Ovary (tissue), 9 donors: ENCODE measurements around the gene OAS3. TPM values are rescaled to one million over a fixed set of nuclear protein-coding genes. Genes with fewer than 3 reads are reported as not detected.

ENCODE experiments used
- DNase-seq, 5 donors: peaks; one replicate each; pipeline ENCODE4 v3.0.0-alpha.2; 2019 to 2020
- H3K27ac ChIP-seq, 2 donors: fragments of 200-600 bp; one replicate each; pipeline versions ENCODE4 v1.5.1 to v1.8.0; 2019 to 2022
- H3K27me3 ChIP-seq: fragments of 200-600 bp; one replicate; pipeline ENCODE4 v1.8.0; 2022
- H3K36me3 ChIP-seq: fragments of 200-600 bp; sonication (generic); one replicate; pipeline ENCODE4 v1.5.1; 2019
- H3K4me1 ChIP-seq: one replicate; pipeline ENCODE4 v1.8.1; 2013; ENCODE audit warnings: mild to moderate bottlenecking, moderate library complexity; ENCODE audit not compliant: insufficient read depth
- H3K4me3 ChIP-seq: fragments of 200-600 bp; sonication (generic); one replicate; pipeline ENCODE4 v1.5.1; 2017
- H3K9me3 ChIP-seq, 2 donors: fragments of 200-600 bp in 1 of 2; sonication (generic) in 1 of 2; one replicate each; pipeline versions ENCODE4 v1.5.1 to v1.8.1; 2013 to 2019; ENCODE audit warnings: mild to moderate bottlenecking in 1 of 2, moderate library complexity in 1 of 2
- EP300 ChIP-seq: sonication (generic); formaldehyde crosslinking; IDR thresholded peaks from one replicate; pipeline ENCODE4 v1.6.1; 2017; ENCODE audit warnings: antibody characterized with exemption
- POLR2A ChIP-seq: fragments of 450-650 bp; IDR thresholded peaks from one replicate; pipeline ENCODE4 v1.6.1; 2017; ENCODE audit warnings: antibody characterized with exemption, mild to moderate bottlenecking, moderate library complexity
- WGBS, 3 donors: extraction: QIAGEN DNeasy Blood & Tissue Kit in 1 of 3; methylation state at CpG; one replicate each; pipeline versions ENCODE4 v1.1.5 to v1.1.7; 2013 to 2017; 5-methylcytosine and 5-hydroxymethylcytosine counted together
- intact Hi-C, 4 donors: fragments of 100-400 bp; cut with DNase I; formaldehyde crosslinking; loops; one replicate each; pipeline versions ENCODE4 v1.11.0 to v1.15.1; 2022 to 2023
- polyA plus RNA-seq, 2 donors: library from polyadenylated mRNA; stranded (reverse); fragments of 200-250 nt in 1 of 2; fragments of 350-450 nt in 1 of 2; fragmentation: Illumina TruSeq in 1 of 2; extraction: RNeasy Lipid Tissue Mini Kit (QIAGEN cat#74804) in 1 of 2; gene quantifications; one replicate each; pipeline ENCODE4 v1.2.3, GENCODE V29; 2013 to 2014
- total RNA-seq, 7 donors: library from RNA; depleted of rRNA in 2 of 7; stranded (reverse); fragments of >200 nt in 2 of 7; fragmentation: NEBNext Ultra II Directional in 3 of 7; extraction: Animal tissue kit (Norgen Biotek cat#: 25700) in 3 of 7; gene quantifications; one replicate each; pipeline versions ENCODE4 v1.1.0 to v1.2.4, GENCODE V29; 2016 to 2023
- TF ChIP-seq, protein P1 (sequence below), 3 donors: fragments of 450-650 bp in 2 of 3; fragments of 200-600 bp in 1 of 3; IDR thresholded peaks; one replicate each; pipeline versions ENCODE4 v1.5.1 to v1.8.0; 2016 to 2022; ENCODE audit warnings: antibody characterized with exemption in 3 of 3, mild to moderate bottlenecking in 1 of 3
- donor health status: DM: no; HTN: no; CAD: no; lungs with moderate emphysema.
- donor health status: DM: no; HTN: no; CAD: no.
- donor health status: Bipolar disorder and iron deficiency.
- donor health status: DM: yes; HTN: yes; CAD: no.
- donor health status: DM: no; HTN: no; CAD: no.
- donor health status: DM: yes; HTN: yes; CAD: no.

Gene OAS3
- total and polyA plus RNA-seq, 9 donors, result 2.3 to 26.2 (median 7.9) TPM

DNA sequence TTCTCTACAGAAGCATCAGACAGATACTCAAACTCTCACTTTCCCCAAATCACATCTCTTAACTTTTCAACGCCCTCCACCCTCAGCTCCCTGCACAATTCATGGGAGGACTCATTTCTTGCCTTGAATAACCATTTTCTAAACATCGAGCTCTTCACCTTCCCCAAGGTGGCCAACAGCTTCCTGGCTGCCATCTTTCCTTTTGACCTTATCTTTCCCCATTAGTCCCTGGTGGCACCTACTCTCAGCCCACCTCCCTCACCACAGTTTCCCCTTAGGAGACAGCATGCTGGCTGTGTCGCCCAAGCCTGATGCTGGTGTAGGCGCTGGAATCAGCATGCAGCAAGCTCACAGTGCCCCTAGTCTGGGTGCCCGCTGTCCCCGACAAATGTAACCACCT is 39.9 kb upstream of the OAS3 start:
- H3K27ac ChIP-seq, result no peak overlapping the region
- WGBS, 3 donors, result 88 to 90% (median 90%) methylated on average over 6 of the region's 6 CpGs
- no peaks in the 10 kb centered on the region for H3K9me3 ChIP-seq
- intact Hi-C loops, result loop anchor here in 1 of 4 donors (10.0 kb wide), 1 partner anchor 126 kb away; no protein-coding TSS in a partner anchor
- H3K36me3 ChIP-seq, result no peaks in the 10 kb centered on the region
- no peak for TF ChIP-seq POLR2A
- TF ChIP-seq, protein P1, sequence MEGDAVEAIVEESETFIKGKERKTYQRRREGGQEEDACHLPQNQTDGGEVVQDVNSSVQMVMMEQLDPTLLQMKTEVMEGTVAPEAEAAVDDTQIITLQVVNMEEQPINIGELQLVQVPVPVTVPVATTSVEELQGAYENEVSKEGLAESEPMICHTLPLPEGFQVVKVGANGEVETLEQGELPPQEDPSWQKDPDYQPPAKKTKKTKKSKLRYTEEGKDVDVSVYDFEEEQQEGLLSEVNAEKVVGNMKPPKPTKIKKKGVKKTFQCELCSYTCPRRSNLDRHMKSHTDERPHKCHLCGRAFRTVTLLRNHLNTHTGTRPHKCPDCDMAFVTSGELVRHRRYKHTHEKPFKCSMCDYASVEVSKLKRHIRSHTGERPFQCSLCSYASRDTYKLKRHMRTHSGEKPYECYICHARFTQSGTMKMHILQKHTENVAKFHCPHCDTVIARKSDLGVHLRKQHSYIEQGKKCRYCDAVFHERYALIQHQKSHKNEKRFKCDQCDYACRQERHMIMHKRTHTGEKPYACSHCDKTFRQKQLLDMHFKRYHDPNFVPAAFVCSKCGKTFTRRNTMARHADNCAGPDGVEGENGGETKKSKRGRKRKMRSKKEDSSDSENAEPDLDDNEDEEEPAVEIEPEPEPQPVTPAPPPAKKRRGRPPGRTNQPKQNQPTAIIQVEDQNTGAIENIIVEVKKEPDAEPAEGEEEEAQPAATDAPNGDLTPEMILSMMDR (IDR thresholded peaks at IDR 0.05), result no peak
- TF ChIP-seq EP300, result no peak
- H3K4me1 ChIP-seq, result no peaks in the 10 kb centered on the region
- no peak overlapping the region for H3K4me3 ChIP-seq
- DNase-seq, result no peak
- H3K27me3 ChIP-seq, result no peaks in the 10 kb centered on the region

DNA sequence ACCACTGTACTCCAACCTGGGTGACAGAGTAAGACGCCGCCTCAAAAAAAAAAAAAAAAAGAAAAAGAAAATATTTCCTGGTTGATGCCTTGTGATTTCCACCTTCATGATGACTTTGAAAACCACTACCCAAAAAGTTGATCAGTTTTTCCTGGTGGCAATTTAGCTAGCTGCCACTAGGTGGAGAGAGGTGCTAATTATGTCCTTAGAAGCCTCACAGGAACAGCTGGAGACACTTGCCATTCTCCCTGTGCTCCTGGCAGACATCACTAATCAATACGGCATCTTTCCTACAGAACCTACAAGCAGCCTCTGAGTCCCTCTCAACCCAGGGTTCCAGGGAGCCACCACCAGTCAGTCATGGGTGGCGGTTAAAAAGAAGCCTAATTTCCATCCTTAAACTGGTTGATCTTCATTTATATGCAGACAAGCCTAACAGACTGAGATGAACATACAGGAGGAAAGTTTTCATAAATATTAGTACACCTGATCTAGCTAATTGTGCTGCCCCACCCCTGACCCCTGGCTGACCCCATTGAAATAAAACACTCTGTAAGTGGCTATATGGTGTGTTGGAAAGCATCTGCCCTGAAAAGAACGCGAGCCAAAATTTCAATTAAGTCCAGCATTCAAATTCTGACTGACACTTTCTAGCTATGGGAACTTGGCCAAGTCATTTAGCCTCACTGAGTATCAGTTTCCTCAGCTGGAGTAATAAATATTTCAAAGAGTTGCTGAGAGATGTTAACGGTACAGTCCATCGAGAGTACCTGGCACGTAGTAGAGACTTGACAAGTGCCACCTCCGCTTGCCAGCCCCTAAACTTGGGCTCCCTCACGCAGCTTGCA is 37.8 kb upstream of the OAS3 start:
- TF ChIP-seq, protein P1 (IDR thresholded peaks at IDR 0.05), result peak in 1 of 3 donors; percentile 39
- no peak for TF ChIP-seq POLR2A
- H3K27ac ChIP-seq, result no peak overlapping the region
- no peak for DNase-seq
- H3K27me3 ChIP-seq, result no peaks in the 10 kb centered on the region
- no peaks in the 10 kb centered on the region for H3K9me3 ChIP-seq
- WGBS, 3 donors, result 85 to 86% (median 86%) methylated on average over 11 of the region's 11 CpGs
- H3K4me1 ChIP-seq, result peaks cover 2% of the 10 kb centered on the region
- no peaks in the 10 kb centered on the region for H3K36me3 ChIP-seq
- intact Hi-C loops, result no loop called here
- no peak overlapping the region for H3K4me3 ChIP-seq

DNA sequence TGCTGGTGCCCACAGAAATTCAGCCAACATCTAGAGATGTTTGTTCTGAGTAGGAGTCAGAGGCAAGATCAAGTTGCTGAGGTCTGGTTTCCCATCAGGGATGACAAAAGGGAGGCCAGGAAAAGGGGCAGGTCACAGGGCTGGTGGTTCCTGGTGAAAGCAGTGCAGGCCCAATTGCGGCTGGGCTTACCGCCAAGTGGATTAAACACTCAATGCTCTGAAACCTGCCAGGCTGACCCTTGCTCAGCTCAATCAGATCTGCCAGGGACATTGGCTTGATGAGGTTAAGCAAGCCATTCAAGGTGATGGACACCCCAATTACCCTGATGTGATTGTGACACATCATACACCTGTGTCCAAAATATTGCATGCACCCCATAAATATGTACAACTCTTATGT is 37.0 kb upstream of the OAS3 start:
- no peak for DNase-seq
- H3K27ac ChIP-seq, result no peak overlapping the region
- WGBS, 3 donors, result 95 to 100% (median 96%) methylated on average over 2 of the region's 2 CpGs
- no peaks in the 10 kb centered on the region for H3K27me3 ChIP-seq
- no peaks in the 10 kb centered on the region for H3K36me3 ChIP-seq
- no peak overlapping the region for H3K4me3 ChIP-seq
- H3K9me3 ChIP-seq, result no peaks in the 10 kb centered on the region
- TF ChIP-seq EP300 (no peak), POLR2A (no peak)
- TF ChIP-seq, protein P1 (IDR thresholded peaks at IDR 0.05), result no peak
- intact Hi-C loops, result no loop called here
- peaks cover 4% of the 10 kb centered on the region for H3K4me1 ChIP-seq

DNA sequence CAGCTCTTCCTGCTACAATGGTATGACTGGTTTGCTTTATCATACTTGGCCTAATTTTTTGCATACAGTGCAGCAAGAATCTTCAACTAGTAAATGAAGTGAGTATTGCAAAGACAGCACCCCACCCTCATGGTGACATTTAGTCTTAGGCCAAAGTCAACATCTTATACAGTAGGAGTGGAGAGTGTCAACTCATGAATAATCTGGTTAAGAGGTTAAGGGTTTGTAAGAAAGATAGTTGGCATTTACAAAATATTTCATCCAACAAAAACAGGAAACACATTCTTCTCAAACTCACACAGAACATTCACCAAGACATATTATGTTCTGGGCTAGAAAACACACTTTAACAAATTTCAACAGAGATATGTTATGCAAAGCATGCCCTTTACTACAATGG is 33.7 kb upstream of the OAS3 start:
- DNase-seq, result no peak
- intact Hi-C loops, result no loop called here
- Histone ChIP-seq H3K4me3 (no peak overlapping the region), H3K9me3 (no peaks in the 10 kb centered on the region), H3K36me3 (no peaks in the 10 kb centered on the region), H3K27me3 (no peaks in the 10 kb centered on the region), H3K27ac (no peak overlapping the region), H3K4me1 (peaks cover 4% of the 10 kb centered on the region)
- TF ChIP-seq, protein P1 (IDR thresholded peaks at IDR 0.05), result no peak
- TF ChIP-seq EP300, result no peak
- no peak for TF ChIP-seq POLR2A
